Measurements from ENCODE around the gene CTNNBL1.

GRCh38 chr20:37881601-37882343 lies 187.9 kb downstream of the CTNNBL1 start:
- TF ChIP-seq EZH2 (IDR thresholded peaks at IDR 0.05; ENCODE audit: low read length, missing control alignments) (no peak), CTCF (conservative IDR thresholded peaks at IDR 0.05 in 1 of 2, IDR thresholded peaks at IDR 0.05 in 1 of 2; ENCODE audit: low read depth in 1 of 2, low read length in 2 of 2) (no peak)
